ENCODE data around the gene PRSS57. TPM values are rescaled to one million over a fixed set of nuclear protein-coding genes. Genes with fewer than 3 reads are reported as not detected.

Gene PRSS57
- total RNA-seq, 2 donors from 2014 or later, result 0.22 TPM; not detected in 1

DNA sequence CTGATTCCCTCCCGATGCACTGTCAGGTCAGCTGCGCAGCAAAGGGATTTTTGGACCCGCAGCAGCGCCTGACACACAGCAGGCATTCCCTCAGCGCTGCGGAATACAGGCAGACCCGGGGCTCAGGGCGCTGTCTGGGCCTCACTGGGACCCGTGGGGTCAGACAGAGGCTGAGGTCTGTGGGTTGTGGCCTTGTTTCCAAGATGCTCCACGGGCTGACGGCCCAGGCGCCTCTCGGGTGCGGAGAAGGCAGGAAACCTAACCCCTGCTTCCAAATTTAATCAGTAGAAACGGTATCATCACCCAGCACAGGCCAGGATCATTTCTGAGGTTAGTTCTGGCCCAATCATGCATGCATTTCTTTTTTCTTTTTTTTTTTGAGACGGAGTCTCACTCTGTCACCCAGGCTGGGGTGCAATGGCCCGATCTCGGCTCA lies 31.6 kb downstream of the PRSS57 start:
- Mint-ChIP-seq H3K36me3 (ENCODE audit: insufficient read depth in 2 of 2) (peaks cover 0 to 6% of the 10 kb centered on the region in 2 donors), H3K9me3 (no peaks in the 10 kb centered on the region), H3K27me3 (ENCODE audit: low read depth) (no peaks in the 10 kb centered on the region), H3K4me1 (ENCODE audit: low read depth) (peaks cover 43% of the 10 kb centered on the region), H3K4me3 (peak overlapping the region; percentile 84 to 92), H3K27ac (peak overlapping the region; percentile 58)
- ATAC-seq (replicated peaks in 1 of 2), result no peak
- DNase-seq, result no peak

GRCh38 chr19:662962-663681 lies 32.1 kb downstream of the PRSS57 start, which contains the start of gene RNF126:
RNF126 (minus strand) TSS chr19:663214; CDS start chr19:663121, 93 bp downstream.
- Mint-ChIP-seq H3K4me3 (peak within 1 kb of the TSS; percentile 97 to 98), H3K4me1 (ENCODE audit: low read depth) (peaks cover 43% of the 10 kb centered on the region), H3K36me3 (ENCODE audit: insufficient read depth in 2 of 2) (peaks cover 0 to 6% of the 10 kb centered on the region in 2 donors), H3K27ac (peak within 1 kb of the TSS; percentile 94), H3K27me3 (ENCODE audit: low read depth) (no peaks in the 10 kb centered on the region), H3K9me3 (no peaks in the 10 kb centered on the region)
- peak; percentile 89 to 90 for DNase-seq
- ATAC-seq (replicated peaks in 1 of 2), result peak; percentile 67 to 74

DNA sequence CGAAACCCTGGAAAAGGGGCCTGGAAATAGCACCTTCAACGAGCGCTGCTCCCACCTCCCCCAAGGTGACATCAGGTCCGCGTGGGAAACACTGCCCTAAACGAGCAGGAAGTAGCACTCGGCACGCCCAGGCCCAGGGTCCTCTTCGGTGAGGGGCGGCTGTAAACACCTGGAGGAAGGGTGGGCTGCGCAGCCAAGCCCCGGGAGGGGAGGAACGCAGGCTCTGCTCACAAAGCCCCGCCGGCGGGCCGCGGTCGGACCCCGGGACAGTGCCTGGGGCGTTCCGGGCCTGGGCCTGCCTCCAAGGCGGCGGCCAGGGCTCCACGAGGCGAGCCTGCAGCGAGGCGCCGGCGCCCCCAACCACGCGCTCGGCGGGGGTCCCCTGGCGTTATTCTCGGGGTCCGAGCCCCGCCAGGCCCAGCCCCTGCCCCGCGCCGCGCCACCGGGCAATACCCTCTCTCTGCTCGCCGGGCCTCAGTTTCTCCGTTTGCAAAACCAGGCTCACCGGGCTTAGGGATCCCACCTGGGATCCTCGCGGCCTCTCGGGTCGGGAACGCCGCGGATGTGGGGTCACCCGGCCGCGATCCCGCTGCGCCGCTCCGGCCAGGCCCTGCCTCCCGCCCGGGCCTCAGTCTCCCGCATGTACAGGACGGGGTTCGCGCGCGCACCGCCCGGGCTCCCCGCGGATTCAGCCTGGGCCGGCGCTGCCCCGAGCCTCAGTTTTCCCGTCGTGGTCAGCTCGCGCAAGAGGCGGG lies 32.9 kb downstream of the PRSS57 start:
- no peaks in the 10 kb centered on the region for H3K27me3 Mint-ChIP-seq (ENCODE audit: low read depth)
- H3K4me1 Mint-ChIP-seq (ENCODE audit: low read depth), result peaks cover 47% of the 10 kb centered on the region
- peaks cover 0 to 6% of the 10 kb centered on the region in 2 donors for H3K36me3 Mint-ChIP-seq (ENCODE audit: insufficient read depth in 2 of 2)
- DNase-seq, result peak; percentile 71 to 79
- peak; percentile 36 to 41 for ATAC-seq (replicated peaks in 1 of 2)
- H3K27ac Mint-ChIP-seq, result peak overlapping the region; percentile 94
- H3K9me3 Mint-ChIP-seq, result no peaks in the 10 kb centered on the region
- peak overlapping the region; percentile 97 to 98 for H3K4me3 Mint-ChIP-seq

- Mint-ChIP-seq H3K27ac (peak overlapping the region; percentile 94), H3K4me3 (peak overlapping the region; percentile 97 to 98), H3K4me1 (ENCODE audit: low read depth) (peaks cover 48% of the 10 kb centered on the region), H3K27me3 (ENCODE audit: low read depth) (no peaks in the 10 kb centered on the region), H3K36me3 (ENCODE audit: insufficient read depth in 2 of 2) (peaks cover 0 to 8% of the 10 kb centered on the region in 2 donors), H3K9me3 (no peaks in the 10 kb centered on the region)
- ATAC-seq (replicated peaks in 1 of 2), result peak; percentile 43 to 54
- peak; percentile 60 to 72 for DNase-seq
Measured at GRCh38 chr19:661427-662196, 33.6 kb downstream of the PRSS57 start.

GRCh38 chr19:660793-661426 lies 34.3 kb downstream of the PRSS57 start:
- Mint-ChIP-seq H3K27ac (peak overlapping the region; percentile 94), H3K4me1 (ENCODE audit: low read depth) (peaks cover 55% of the 10 kb centered on the region), H3K4me3 (peak overlapping the region; percentile 97 to 98), H3K36me3 (ENCODE audit: insufficient read depth in 2 of 2) (peaks cover 0 to 10% of the 10 kb centered on the region in 2 donors), H3K9me3 (no peaks in the 10 kb centered on the region), H3K27me3 (ENCODE audit: low read depth) (no peaks in the 10 kb centered on the region)
- ATAC-seq (replicated peaks in 1 of 2) (peak in 1 of 2 donors; percentile 1), DNase-seq (peak in 1 of 2 donors; percentile 15)

- peaks cover 0 to 12% of the 10 kb centered on the region in 2 donors for H3K36me3 Mint-ChIP-seq (ENCODE audit: insufficient read depth in 2 of 2)
- H3K4me3 Mint-ChIP-seq, result peak overlapping the region; percentile 97 to 98
- peak overlapping the region; percentile 89 for H3K27ac Mint-ChIP-seq
- peaks cover 56% of the 10 kb centered on the region for H3K4me1 Mint-ChIP-seq (ENCODE audit: low read depth)
- H3K9me3 Mint-ChIP-seq, result no peaks in the 10 kb centered on the region
- peak in 1 of 2 donors; percentile 8 for ATAC-seq (replicated peaks in 1 of 2)
- DNase-seq, result no peak
- H3K27me3 Mint-ChIP-seq (ENCODE audit: low read depth), result no peaks in the 10 kb centered on the region
Measured at GRCh38 chr19:658916-659839, 36.1 kb downstream of the PRSS57 start.

DNA sequence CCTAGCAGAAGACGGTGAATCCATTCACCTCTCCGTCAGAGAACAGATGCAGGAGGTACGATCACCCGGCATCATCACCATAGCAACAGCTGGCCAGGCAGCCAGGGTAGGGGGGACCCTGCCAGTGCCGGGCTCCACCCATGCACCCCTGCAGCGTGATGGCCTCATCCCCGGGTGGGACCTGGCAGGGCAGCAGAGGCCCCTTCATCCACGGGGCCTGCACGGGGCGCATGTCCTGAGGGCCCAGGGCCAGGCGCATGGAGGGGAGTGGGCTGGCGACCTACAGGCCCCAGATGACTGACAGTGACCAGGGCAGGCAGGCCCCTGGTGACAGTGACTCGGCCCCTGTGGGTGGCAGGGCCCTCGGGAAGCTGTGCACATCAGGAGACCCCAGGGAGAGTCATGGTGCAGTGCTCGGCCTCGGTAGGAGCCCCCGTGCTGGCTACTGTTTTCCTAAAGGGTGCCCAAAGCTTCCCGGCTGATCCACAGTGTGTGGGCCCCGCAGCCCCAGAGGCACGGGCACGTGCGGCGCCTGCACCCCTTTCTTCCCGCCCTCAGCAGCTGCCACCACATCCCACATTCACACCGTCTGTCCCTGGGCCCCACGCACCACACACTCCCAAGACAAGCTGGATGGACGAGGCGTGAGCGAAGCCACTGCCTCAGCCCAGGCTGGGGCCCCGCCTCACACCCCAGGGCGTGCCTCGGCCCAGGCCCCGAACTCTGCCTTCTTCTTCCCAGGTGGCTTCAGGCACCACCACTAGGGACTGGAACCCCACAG lies 37.0 kb downstream of the PRSS57 start:
- no peaks in the 10 kb centered on the region for H3K9me3 Mint-ChIP-seq
- peaks cover 0 to 12% of the 10 kb centered on the region in 2 donors for H3K36me3 Mint-ChIP-seq (ENCODE audit: insufficient read depth in 2 of 2)
- peaks cover 47% of the 10 kb centered on the region for H3K4me1 Mint-ChIP-seq (ENCODE audit: low read depth)
- DNase-seq (no peak), ATAC-seq (replicated peaks in 1 of 2) (no peak)
- peak overlapping the region in 1 of 2 donors; percentile 36 for H3K4me3 Mint-ChIP-seq
- no peak overlapping the region for H3K27ac Mint-ChIP-seq
- no peaks in the 10 kb centered on the region for H3K27me3 Mint-ChIP-seq (ENCODE audit: low read depth)

GRCh38 chr19:657611-658010 lies 37.6 kb downstream of the PRSS57 start:
- no peak overlapping the region for H3K4me3 Mint-ChIP-seq
- no peaks in the 10 kb centered on the region for H3K9me3 Mint-ChIP-seq
- H3K27me3 Mint-ChIP-seq (ENCODE audit: low read depth), result no peaks in the 10 kb centered on the region
- H3K36me3 Mint-ChIP-seq (ENCODE audit: insufficient read depth in 2 of 2), result peaks cover 0 to 14% of the 10 kb centered on the region in 2 donors
- no peak for ATAC-seq (replicated peaks in 1 of 2)
- H3K4me1 Mint-ChIP-seq (ENCODE audit: low read depth), result peaks cover 47% of the 10 kb centered on the region
- no peak for DNase-seq
- no peak overlapping the region for H3K27ac Mint-ChIP-seq

DNA sequence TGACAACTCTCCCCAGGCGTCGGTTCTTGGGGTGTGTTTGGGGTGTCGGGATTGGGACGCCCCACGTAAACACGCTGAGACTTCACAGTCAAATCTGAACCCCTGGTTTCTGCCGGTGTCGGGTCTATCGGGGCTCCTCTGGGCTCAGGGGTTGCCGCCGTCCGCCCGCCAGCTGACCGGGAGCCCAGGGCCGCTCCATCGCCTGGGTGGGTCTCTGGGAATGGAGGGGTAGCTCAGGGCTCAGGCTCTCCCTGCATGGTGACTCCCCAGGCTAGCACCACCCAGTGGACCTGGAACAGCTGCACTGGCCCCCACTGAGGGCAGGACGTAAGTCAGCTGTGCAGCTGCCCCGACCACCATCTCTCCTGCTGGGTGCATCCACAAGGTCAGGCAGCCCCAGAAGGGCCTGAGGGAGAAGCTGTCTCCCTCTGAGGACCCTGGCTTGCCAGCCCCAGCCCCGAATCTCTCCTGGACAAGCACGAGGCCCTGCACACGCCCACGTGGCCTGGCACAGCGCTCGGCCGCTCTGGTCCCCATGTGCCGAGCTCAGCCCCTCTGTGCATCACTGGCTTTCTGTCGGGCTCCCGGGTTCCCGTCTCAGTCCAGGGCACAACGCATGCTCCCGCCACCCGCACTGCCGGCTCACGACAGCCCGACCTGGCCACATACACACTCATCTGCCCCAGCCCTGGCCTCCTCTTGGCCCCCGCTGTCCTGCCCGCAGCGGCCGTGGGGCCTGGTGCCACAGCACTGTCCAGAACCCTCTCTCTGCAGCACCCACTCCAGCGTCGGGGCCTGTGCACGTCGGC lies 38.3 kb downstream of the PRSS57 start:
- H3K4me3 Mint-ChIP-seq, result no peak overlapping the region
- H3K27me3 Mint-ChIP-seq (ENCODE audit: low read depth), result no peaks in the 10 kb centered on the region
- ATAC-seq (replicated peaks in 1 of 2) (no peak), DNase-seq (no peak)
- no peaks in the 10 kb centered on the region for H3K9me3 Mint-ChIP-seq
- H3K36me3 Mint-ChIP-seq (ENCODE audit: insufficient read depth in 2 of 2), result peaks cover 0 to 12% of the 10 kb centered on the region in 2 donors
- no peak overlapping the region for H3K27ac Mint-ChIP-seq
- H3K4me1 Mint-ChIP-seq (ENCODE audit: low read depth), result peaks cover 47% of the 10 kb centered on the region

GRCh38 chr19:655691-656090 lies 39.6 kb downstream of the PRSS57 start:
- Mint-ChIP-seq H3K4me1 (ENCODE audit: low read depth) (peaks cover 38% of the 10 kb centered on the region), H3K27ac (no peak overlapping the region), H3K4me3 (no peak overlapping the region), H3K27me3 (ENCODE audit: low read depth) (no peaks in the 10 kb centered on the region), H3K36me3 (ENCODE audit: insufficient read depth in 2 of 2) (peaks cover 0 to 11% of the 10 kb centered on the region in 2 donors), H3K9me3 (no peaks in the 10 kb centered on the region)
- no peak for DNase-seq
- ATAC-seq (replicated peaks in 1 of 2), result no peak

Measured in activated T-cell treated with anti-CD3 and anti-CD28 coated beads, Interleukin-2, amount 50 U/mL, for 72 hours (primary cell).